GDM1 (cell line): ENCODE results near the gene EDA.

Experiments used
- DNase-seq: peaks from one replicate; lab custom pipeline; 2025; lab: John Stamatoyannopoulos, UW

Gene EDA

GRCh38 chrX:70026112-70026850 is 410.4 kb downstream of the EDA start:
- no peak for DNase-seq

- DNase-seq, result no peak
These were observed 410.9 kb downstream of the EDA start for GRCh38 chrX:70026851-70027200.

GRCh38 chrX:70029863-70030262 is 413.9 kb downstream of the EDA start:
- DNase-seq, result no peak

- DNase-seq, result peak; percentile 36
These were observed 414.4 kb downstream of the EDA start for GRCh38 chrX:70030301-70030767.

- no peak for DNase-seq
These were observed 416.9 kb downstream of the EDA start for GRCh38 chrX:70032792-70033191.

- peak; percentile 32 for DNase-seq
These were observed 417.6 kb downstream of the EDA start for GRCh38 chrX:70033348-70034051.

GRCh38 chrX:70034646-70035045 is 418.7 kb downstream of the EDA start:
- DNase-seq, result no peak

GRCh38 chrX:70038515-70038914 is 422.6 kb downstream of the EDA start:
- no peak for DNase-seq

GRCh38 chrX:70038951-70039350 is 423.0 kb downstream of the EDA start:
- no peak for DNase-seq

GRCh38 chrX:70039758-70040157 is 423.8 kb downstream of the EDA start:
- DNase-seq, result no peak

GRCh38 chrX:70041993-70042392 is 426.1 kb downstream of the EDA start:
- DNase-seq, result no peak

- no peak for DNase-seq
These were observed 426.8 kb downstream of the EDA start for GRCh38 chrX:70042399-70043371.

- DNase-seq, result no peak
These were observed 427.8 kb downstream of the EDA start for GRCh38 chrX:70043685-70044084.

- no peak for DNase-seq
These were observed 428.8 kb downstream of the EDA start for GRCh38 chrX:70044541-70045245.

GRCh38 chrX:70046978-70047377 is 431.1 kb downstream of the EDA start:
- no peak for DNase-seq

- no peak for DNase-seq
These were observed 433.5 kb downstream of the EDA start for GRCh38 chrX:70049406-70049805.

- no peak for DNase-seq
These were observed 434.0 kb downstream of the EDA start, which contains the start of gene AWAT2 for GRCh38 chrX:70049925-70050324. AWAT2 (minus strand) TSS chrX:70049938; CDS start chrX:70049932, 6 bp downstream.

- DNase-seq, result no peak
These were observed 437.1 kb downstream of the EDA start for GRCh38 chrX:70052895-70053615.

- DNase-seq, result no peak
These were observed 438.5 kb downstream of the EDA start for GRCh38 chrX:70054391-70054790.

GRCh38 chrX:70062076-70062475 is 446.2 kb downstream of the EDA start, which contains the start of gene OTUD6A:
OTUD6A (plus strand) TSS chrX:70062457; CDS start chrX:70062525, 68 bp downstream.
- no peak for DNase-seq
